ENCODE data around the gene ARL14. TPM values are rescaled to one million over a fixed set of nuclear protein-coding genes. Genes with fewer than 3 reads are reported as not detected.
A peak's percentile ranks its signal among the peaks of the same experiment; 100 is the strongest.

ARL14 gene
- total RNA-seq, 4 donors from 2014 or later = 0.70 to 0.92 (median 0.76) TPM; not detected in 1

DNA sequence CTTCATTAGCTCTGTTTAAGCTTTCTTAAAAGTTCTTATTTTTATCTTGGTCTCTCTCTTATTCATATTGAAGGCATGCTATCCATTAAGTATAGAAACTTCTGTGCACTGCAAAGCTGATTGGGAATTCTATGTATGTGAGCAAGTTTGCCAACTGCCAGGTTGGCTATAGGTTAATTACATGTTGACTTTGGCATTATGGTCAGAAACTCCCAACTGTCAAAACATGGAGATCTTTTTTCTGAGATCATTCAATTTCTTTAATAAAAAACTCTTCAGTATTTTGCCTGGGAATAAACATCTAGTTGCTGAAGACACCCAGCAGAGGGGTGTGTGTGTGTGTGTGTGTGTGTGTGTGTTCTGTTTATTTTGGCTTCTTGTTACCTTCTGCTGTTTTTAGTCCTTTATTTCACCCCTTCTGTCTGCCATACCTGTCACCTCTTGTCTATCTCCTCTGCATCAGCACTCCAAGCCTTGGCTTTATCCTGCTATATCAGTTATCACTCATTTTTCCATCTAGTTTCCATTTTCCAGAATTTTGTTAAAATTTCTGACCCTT, 1.3 kb upstream of the ARL14 start:
- TF ChIP-seq, protein P1, sequence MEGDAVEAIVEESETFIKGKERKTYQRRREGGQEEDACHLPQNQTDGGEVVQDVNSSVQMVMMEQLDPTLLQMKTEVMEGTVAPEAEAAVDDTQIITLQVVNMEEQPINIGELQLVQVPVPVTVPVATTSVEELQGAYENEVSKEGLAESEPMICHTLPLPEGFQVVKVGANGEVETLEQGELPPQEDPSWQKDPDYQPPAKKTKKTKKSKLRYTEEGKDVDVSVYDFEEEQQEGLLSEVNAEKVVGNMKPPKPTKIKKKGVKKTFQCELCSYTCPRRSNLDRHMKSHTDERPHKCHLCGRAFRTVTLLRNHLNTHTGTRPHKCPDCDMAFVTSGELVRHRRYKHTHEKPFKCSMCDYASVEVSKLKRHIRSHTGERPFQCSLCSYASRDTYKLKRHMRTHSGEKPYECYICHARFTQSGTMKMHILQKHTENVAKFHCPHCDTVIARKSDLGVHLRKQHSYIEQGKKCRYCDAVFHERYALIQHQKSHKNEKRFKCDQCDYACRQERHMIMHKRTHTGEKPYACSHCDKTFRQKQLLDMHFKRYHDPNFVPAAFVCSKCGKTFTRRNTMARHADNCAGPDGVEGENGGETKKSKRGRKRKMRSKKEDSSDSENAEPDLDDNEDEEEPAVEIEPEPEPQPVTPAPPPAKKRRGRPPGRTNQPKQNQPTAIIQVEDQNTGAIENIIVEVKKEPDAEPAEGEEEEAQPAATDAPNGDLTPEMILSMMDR (IDR thresholded peaks at IDR 0.05) = no peak
- TF ChIP-seq POLR2A (IDR thresholded peaks at IDR 0.05) = no peak
- DNase-seq = no peak
- intact Hi-C loops (cut with DNase I) = no loop called here

DNA sequence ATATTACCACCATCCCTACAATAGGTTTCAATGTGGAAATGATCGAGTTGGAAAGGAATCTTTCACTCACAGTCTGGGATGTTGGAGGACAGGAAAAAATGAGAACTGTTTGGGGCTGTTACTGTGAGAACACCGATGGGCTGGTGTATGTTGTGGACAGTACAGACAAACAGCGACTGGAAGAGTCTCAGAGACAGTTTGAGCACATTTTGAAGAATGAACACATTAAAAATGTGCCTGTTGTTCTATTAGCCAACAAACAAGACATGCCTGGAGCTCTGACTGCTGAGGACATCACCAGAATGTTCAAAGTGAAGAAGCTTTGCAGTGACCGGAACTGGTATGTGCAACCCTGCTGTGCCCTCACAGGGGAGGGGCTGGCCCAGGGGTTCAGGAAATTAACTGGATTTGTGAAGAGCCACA, 510 bp downstream of the ARL14 start:
- TF ChIP-seq, protein P1 (IDR thresholded peaks at IDR 0.05) = no peak
- TF ChIP-seq POLR2A (IDR thresholded peaks at IDR 0.05) = no peak
- Histone ChIP-seq H3K9me3 (no peaks in the 10 kb centered on the region), H3K27ac (peak overlapping the region; percentile 32 to 79 (median 71)), H3K4me3 (no peak overlapping the region), H3K4me1 (peaks cover 6 to 35% (median 6%) of the 10 kb centered on the region in 3 donors), H3K27me3 (no peaks in the 10 kb centered on the region), H3K36me3 (no peaks in the 10 kb centered on the region)
- 59 to 71% methylated on average over 4 of the region's 4 CpGs for WGBS, 2 donors
- intact Hi-C loops (cut with DNase I) = no loop called here
- DNase-seq = no peak

More for the DNA sequence above, 1.3 kb upstream of the ARL14 start:
- Histone ChIP-seq H3K9me3 (no peaks in the 10 kb centered on the region), H3K4me1 (peaks cover 6 to 35% (median 6%) of the 10 kb centered on the region in 3 donors), H3K27ac (peak overlapping the region in 1 of 4 donors; percentile 79), H3K4me3 (no peak overlapping the region), H3K36me3 (no peaks in the 10 kb centered on the region), H3K27me3 (no peaks in the 10 kb centered on the region)

DNA sequence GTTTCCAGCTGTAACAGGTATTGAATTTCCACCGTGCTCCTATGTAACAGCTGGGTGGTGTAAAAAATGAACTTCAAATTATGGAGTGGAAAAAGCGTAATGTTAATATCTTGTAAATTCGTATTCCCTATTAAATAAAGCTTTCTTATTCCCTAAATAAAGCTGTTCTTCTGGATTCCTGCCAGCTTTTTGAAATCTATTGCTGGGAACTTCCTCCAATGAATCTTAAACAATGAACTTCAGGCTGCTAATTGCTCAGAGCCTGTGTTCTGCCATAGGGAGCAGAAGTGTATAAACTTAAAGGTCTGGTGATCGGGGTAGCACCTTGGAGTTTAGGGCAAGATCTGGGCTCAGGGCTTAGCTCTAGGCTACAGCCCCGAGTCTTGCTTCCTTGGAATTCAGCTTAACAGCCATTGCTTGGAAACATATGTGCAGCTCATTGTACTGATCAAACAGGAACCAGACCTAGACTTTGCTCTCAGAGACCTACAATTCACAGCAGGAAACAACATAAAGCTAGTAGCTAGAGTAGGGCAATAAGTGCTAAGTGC, 1.4 kb downstream of the ARL14 start:
- Histone ChIP-seq H3K36me3 (no peaks in the 10 kb centered on the region), H3K27ac (peak overlapping the region in 2 of 4 donors; percentile 16 to 79), H3K4me3 (no peak overlapping the region), H3K27me3 (no peaks in the 10 kb centered on the region), H3K9me3 (no peaks in the 10 kb centered on the region), H3K4me1 (peaks cover 6 to 35% (median 6%) of the 10 kb centered on the region in 3 donors)
- 48 to 52% methylated on average over 4 of the region's 5 CpGs for WGBS, 2 donors
- intact Hi-C loops (cut with DNase I) = no loop called here
- DNase-seq = no peak
- TF ChIP-seq POLR2A (IDR thresholded peaks at IDR 0.05) = no peak
- TF ChIP-seq, protein P1 (IDR thresholded peaks at IDR 0.05) = no peak

DNA sequence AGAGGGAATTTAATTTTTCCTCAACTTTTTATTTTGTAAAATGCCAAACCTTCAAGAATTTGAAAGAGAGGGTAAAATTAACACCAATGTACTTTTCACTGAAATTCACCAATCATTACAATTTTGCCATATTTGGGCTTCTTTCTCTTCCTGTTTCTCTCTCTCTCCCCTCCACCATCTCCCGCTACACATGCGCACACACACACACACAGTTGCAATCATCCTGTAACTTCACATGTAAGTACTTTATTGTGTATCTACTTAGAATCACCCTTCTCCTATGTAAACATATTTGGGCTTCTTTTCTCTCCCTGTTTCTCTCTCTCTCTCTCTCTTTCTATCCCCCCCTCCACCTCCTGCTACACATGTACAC, 7.4 kb downstream of the ARL14 start:
- intact Hi-C loops (cut with DNase I) = no loop called here
- H3K36me3 ChIP-seq = no peaks in the 10 kb centered on the region

DNA sequence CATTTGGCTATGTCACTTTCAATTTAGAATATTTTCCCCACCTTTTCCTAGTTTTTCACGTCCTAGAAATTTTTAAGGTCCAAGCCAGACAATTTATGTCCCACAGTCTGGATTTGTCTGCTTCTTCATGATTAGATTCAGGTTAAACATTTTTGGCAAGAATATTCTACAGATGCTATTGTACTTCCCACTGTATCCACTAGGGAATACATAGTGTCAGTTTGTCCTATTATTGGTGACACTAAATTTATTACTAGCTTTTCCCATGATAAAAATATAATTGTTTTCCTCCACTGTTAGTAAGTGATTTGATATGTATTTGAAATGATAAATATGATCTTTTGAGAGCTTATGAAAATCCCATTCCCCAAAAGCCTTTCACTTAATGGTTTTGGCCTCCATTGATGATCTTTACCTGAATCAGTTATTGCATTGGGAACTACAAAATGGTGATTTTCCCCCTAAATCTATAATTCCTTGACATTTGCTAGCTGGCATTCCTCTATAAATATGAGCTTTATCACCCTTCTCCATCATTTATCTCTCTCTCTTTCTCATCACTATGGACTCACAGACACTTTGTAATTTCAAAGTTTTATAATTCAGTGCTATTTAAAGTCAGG, 8.3 kb downstream of the ARL14 start:
- TF ChIP-seq POLR2A (IDR thresholded peaks at IDR 0.05) = no peak
- TF ChIP-seq, protein P1 (IDR thresholded peaks at IDR 0.05) = peak in 5 of 6 experiments; percentile 6 to 53 (median 26)
- H3K9me3 ChIP-seq = no peaks in the 10 kb centered on the region
- no peaks in the 10 kb centered on the region for H3K27me3 ChIP-seq
- WGBS, 2 donors = 77 to 85% methylated on average over 1 of the region's 1 CpG
- no peak overlapping the region for H3K4me3 ChIP-seq
- DNase-seq = no peak
- intact Hi-C loops (cut with DNase I) = no loop called here
- H3K27ac ChIP-seq = no peak overlapping the region
- H3K4me1 ChIP-seq = no peaks in the 10 kb centered on the region
- no peaks in the 10 kb centered on the region for H3K36me3 ChIP-seq

More for the DNA sequence above, 7.4 kb downstream of the ARL14 start:
- H3K9me3 ChIP-seq = no peaks in the 10 kb centered on the region
- no peak for DNase-seq
- no peaks in the 10 kb centered on the region for H3K4me1 ChIP-seq
- no peak overlapping the region for H3K4me3 ChIP-seq
- no peak overlapping the region for H3K27ac ChIP-seq
- 94 to 95% methylated on average over 2 of the region's 2 CpGs for WGBS, 2 donors
- TF ChIP-seq POLR2A (IDR thresholded peaks at IDR 0.05) = no peak
- TF ChIP-seq, protein P1 (IDR thresholded peaks at IDR 0.05) = no peak
- H3K27me3 ChIP-seq = no peaks in the 10 kb centered on the region

Measured in esophagus squamous epithelium (tissue), 5 donors.